HG02884 (cell line): ENCODE results near the gene PXDN.
"Not testable (repeated sequence)": the region's sequence is repeated elsewhere in the genome, so short reads cannot be mapped to it uniquely, and the experiment has no call there.

Experiments used
- ATAC-seq: cut with Tn5 transposase; IDR thresholded peaks from one replicate; pipeline ENCODE4 v1.9.1; 2021; ENCODE audit warnings: mild to moderate bottlenecking, moderate library complexity; ENCODE audit not compliant: unreplicated experiment

Gene PXDN

GRCh38 chr2:1724351-1724750 lies 20.0 kb downstream of the PXDN start:
- ATAC-seq: not testable (repeated sequence)

- ATAC-seq: no peak
Observed at GRCh38 chr2:1723397-1724042, 20.8 kb downstream of the PXDN start.

GRCh38 chr2:1722692-1723091 lies 21.6 kb downstream of the PXDN start:
- ATAC-seq: no peak

- no peak for ATAC-seq
Observed at GRCh38 chr2:1721706-1722646, 22.3 kb downstream of the PXDN start.

GRCh38 chr2:1718339-1719220 lies 25.7 kb downstream of the PXDN start:
- no peak for ATAC-seq

- no peak for ATAC-seq
Observed at GRCh38 chr2:1717113-1717512, 27.2 kb downstream of the PXDN start.

- ATAC-seq: no peak
Observed at GRCh38 chr2:1716441-1716840, 27.9 kb downstream of the PXDN start.

- not testable (repeated sequence) for ATAC-seq
Observed at GRCh38 chr2:1716014-1716305, 28.4 kb downstream of the PXDN start.

- no peak for ATAC-seq
Observed at GRCh38 chr2:1715184-1716013, 28.9 kb downstream of the PXDN start.

- no peak for ATAC-seq
Observed at GRCh38 chr2:1714291-1715064, 29.8 kb downstream of the PXDN start.

GRCh38 chr2:1713839-1714236 lies 30.5 kb downstream of the PXDN start:
- ATAC-seq: no peak

GRCh38 chr2:1713142-1713838 lies 31.0 kb downstream of the PXDN start:
- no peak for ATAC-seq

- ATAC-seq: no peak
Observed at GRCh38 chr2:1709946-1710560, 34.3 kb downstream of the PXDN start.

- ATAC-seq: no peak
Observed at GRCh38 chr2:1709335-1709605, 35.0 kb downstream of the PXDN start.

GRCh38 chr2:1708476-1709334 lies 35.6 kb downstream of the PXDN start:
- no peak for ATAC-seq

GRCh38 chr2:1707771-1708418 lies 36.4 kb downstream of the PXDN start:
- no peak for ATAC-seq

- ATAC-seq: not testable (repeated sequence)
Observed at GRCh38 chr2:1706089-1706841, 38.0 kb downstream of the PXDN start.
